Uterus (tissue), 2 donors: ENCODE data around the gene C2.

Source experiments
- POLR2A ChIP-seq, 2 donors: fragments of 450-650 bp; IDR thresholded peaks; one replicate each; pipeline ENCODE4 v1.6.1; 2016; ENCODE audit warnings: antibody characterized with exemption in 2 of 2, mild to moderate bottlenecking in 1 of 2, moderate library complexity in 1 of 2
- TF ChIP-seq, protein P1 (sequence below), 4 experiments: fragments of 200-600 bp in 2 of 4; fragments of 450-650 bp in 2 of 4; sonication (generic) in 2 of 4; IDR thresholded peaks; one replicate each; pipeline ENCODE4 v1.5.1; 2016 to 2019; ENCODE audit warnings: antibody characterized with exemption in 4 of 4, mild to moderate bottlenecking in 2 of 4, moderate library complexity in 1 of 4

DNA sequence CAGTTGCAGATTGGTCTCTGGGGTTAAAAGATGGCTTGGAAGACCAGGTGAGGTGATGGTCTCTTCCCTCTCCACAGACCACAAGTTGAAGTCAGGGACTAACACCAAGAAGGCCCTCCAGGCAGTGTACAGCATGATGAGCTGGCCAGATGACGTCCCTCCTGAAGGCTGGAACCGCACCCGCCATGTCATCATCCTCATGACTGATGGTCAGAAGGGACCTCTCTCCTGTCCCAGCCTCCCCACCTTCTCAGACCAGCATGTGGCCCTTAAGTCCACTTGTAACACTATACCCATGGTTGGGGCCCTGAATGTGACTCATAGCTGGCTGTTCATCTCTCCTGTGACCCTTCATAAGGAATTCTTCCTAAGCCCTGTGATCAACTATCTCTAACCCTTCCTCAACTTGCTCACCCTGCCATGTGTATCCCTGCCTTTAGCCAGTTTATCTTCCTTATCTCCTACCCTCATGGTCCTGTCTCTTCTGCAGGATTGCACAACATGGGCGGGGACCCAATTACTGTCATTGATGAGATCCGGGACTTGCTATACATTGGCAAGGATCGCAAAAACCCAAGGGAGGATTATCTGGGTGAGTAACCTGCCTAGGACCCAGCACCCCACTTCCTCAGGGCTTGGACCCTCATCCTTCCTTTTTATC lies 21.4 kb downstream of the C2 start:
- TF ChIP-seq, protein P1, sequence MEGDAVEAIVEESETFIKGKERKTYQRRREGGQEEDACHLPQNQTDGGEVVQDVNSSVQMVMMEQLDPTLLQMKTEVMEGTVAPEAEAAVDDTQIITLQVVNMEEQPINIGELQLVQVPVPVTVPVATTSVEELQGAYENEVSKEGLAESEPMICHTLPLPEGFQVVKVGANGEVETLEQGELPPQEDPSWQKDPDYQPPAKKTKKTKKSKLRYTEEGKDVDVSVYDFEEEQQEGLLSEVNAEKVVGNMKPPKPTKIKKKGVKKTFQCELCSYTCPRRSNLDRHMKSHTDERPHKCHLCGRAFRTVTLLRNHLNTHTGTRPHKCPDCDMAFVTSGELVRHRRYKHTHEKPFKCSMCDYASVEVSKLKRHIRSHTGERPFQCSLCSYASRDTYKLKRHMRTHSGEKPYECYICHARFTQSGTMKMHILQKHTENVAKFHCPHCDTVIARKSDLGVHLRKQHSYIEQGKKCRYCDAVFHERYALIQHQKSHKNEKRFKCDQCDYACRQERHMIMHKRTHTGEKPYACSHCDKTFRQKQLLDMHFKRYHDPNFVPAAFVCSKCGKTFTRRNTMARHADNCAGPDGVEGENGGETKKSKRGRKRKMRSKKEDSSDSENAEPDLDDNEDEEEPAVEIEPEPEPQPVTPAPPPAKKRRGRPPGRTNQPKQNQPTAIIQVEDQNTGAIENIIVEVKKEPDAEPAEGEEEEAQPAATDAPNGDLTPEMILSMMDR (IDR thresholded peaks at IDR 0.05), result no peak
- TF ChIP-seq POLR2A (IDR thresholded peaks at IDR 0.05), result no peak
